ENCODE data around the gene GYG1. TPM values are rescaled to one million over a fixed set of nuclear protein-coding genes. Genes with fewer than 3 reads are reported as not detected.

The GYG1 gene
- total and polyA plus RNA-seq, 2 of the 8 experiments (the other 6 are each of a cell fraction or from before 2014, with no cell fraction given), result 19.4 to 34.2 TPM

DNA sequence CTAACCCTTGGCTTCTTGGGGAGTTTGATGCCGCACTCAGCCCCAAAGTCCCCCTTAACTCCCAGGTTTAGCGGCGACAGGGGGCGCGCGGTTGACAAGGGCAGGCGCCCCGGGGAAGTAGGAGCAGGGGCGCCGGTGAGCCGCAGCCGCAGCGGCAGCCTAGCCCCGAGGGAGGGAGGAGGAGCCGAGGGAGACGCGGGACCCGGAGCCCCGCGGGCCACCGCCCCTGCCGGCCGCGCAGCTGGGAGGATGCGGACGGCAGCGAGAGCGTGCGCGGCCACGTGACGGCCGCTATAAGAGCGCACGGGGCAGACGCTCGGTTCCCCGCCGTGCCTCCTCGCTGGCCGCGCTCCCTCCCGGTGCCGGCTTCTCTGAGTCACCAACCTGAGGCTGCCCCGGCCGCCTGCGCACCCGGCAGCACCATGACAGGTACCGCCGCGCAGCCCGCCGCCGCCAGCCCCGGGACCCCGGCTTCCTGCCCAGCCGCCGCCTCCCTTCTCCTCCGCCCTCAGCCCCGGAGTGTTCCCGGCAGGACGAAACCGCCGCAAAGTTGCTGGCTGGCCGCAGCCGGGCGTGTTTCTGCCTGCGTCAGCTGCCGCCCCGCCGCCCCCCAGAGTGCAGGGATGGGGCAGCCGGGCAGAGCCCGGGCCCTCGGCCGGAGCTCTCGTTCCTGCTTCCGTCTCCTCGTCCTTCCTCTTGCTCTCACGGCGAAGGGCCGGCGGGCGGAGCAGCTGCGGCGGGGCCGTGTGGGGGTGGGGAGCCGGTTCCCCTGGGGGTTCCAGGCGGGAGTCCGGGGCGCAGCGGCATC, at the start of gene GYG1 (continued):
- TF ChIP-seq, protein P1, sequence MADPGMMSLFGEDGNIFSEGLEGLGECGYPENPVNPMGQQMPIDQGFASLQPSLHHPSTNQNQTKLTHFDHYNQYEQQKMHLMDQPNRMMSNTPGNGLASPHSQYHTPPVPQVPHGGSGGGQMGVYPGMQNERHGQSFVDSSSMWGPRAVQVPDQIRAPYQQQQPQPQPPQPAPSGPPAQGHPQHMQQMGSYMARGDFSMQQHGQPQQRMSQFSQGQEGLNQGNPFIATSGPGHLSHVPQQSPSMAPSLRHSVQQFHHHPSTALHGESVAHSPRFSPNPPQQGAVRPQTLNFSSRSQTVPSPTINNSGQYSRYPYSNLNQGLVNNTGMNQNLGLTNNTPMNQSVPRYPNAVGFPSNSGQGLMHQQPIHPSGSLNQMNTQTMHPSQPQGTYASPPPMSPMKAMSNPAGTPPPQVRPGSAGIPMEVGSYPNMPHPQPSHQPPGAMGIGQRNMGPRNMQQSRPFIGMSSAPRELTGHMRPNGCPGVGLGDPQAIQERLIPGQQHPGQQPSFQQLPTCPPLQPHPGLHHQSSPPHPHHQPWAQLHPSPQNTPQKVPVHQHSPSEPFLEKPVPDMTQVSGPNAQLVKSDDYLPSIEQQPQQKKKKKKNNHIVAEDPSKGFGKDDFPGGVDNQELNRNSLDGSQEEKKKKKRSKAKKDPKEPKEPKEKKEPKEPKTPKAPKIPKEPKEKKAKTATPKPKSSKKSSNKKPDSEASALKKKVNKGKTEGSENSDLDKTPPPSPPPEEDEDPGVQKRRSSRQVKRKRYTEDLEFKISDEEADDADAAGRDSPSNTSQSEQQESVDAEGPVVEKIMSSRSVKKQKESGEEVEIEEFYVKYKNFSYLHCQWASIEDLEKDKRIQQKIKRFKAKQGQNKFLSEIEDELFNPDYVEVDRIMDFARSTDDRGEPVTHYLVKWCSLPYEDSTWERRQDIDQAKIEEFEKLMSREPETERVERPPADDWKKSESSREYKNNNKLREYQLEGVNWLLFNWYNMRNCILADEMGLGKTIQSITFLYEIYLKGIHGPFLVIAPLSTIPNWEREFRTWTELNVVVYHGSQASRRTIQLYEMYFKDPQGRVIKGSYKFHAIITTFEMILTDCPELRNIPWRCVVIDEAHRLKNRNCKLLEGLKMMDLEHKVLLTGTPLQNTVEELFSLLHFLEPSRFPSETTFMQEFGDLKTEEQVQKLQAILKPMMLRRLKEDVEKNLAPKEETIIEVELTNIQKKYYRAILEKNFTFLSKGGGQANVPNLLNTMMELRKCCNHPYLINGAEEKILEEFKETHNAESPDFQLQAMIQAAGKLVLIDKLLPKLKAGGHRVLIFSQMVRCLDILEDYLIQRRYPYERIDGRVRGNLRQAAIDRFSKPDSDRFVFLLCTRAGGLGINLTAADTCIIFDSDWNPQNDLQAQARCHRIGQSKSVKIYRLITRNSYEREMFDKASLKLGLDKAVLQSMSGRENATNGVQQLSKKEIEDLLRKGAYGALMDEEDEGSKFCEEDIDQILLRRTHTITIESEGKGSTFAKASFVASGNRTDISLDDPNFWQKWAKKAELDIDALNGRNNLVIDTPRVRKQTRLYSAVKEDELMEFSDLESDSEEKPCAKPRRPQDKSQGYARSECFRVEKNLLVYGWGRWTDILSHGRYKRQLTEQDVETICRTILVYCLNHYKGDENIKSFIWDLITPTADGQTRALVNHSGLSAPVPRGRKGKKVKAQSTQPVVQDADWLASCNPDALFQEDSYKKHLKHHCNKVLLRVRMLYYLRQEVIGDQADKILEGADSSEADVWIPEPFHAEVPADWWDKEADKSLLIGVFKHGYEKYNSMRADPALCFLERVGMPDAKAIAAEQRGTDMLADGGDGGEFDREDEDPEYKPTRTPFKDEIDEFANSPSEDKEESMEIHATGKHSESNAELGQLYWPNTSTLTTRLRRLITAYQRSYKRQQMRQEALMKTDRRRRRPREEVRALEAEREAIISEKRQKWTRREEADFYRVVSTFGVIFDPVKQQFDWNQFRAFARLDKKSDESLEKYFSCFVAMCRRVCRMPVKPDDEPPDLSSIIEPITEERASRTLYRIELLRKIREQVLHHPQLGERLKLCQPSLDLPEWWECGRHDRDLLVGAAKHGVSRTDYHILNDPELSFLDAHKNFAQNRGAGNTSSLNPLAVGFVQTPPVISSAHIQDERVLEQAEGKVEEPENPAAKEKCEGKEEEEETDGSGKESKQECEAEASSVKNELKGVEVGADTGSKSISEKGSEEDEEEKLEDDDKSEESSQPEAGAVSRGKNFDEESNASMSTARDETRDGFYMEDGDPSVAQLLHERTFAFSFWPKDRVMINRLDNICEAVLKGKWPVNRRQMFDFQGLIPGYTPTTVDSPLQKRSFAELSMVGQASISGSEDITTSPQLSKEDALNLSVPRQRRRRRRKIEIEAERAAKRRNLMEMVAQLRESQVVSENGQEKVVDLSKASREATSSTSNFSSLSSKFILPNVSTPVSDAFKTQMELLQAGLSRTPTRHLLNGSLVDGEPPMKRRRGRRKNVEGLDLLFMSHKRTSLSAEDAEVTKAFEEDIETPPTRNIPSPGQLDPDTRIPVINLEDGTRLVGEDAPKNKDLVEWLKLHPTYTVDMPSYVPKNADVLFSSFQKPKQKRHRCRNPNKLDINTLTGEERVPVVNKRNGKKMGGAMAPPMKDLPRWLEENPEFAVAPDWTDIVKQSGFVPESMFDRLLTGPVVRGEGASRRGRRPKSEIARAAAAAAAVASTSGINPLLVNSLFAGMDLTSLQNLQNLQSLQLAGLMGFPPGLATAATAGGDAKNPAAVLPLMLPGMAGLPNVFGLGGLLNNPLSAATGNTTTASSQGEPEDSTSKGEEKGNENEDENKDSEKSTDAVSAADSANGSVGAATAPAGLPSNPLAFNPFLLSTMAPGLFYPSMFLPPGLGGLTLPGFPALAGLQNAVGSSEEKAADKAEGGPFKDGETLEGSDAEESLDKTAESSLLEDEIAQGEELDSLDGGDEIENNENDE (IDR thresholded peaks at IDR 0.05; ENCODE audit: insufficient replicate concordance, low read length), result no peak
- TF ChIP-seq POU5F1 (IDR thresholded peaks at IDR 0.05; ENCODE audit: low read depth, low read length) (no peak), KDM4A (IDR thresholded peaks at IDR 0.05; ENCODE audit: low read depth, low read length, severe bottlenecking) (peak; percentile 97), BCL11A (IDR thresholded peaks at IDR 0.05; ENCODE audit: low read depth in 2 of 2, low read length in 2 of 2) (no peak), GTF2F1 (IDR thresholded peaks at IDR 0.05; ENCODE audit: borderline replicate concordance, low read depth, low read length) (no peak), EZH2 (IDR thresholded peaks at IDR 0.05; ENCODE audit: low read depth, low read length, severe bottlenecking) (no peak), KDM1A (IDR thresholded peaks at IDR 0.05; ENCODE audit: borderline replicate concordance, low read length) (no peak), BACH1 (IDR thresholded peaks at IDR 0.05; ENCODE audit: low read length) (no peak), SUZ12 (IDR thresholded peaks at IDR 0.05; ENCODE audit: low read length) (peak; percentile 35), KDM5A (IDR thresholded peaks at IDR 0.05; ENCODE audit: low read length) (no peak)
